Right atrium auricular region (tissue), 2 donors: Measurements from ENCODE around the gene SPPL2B. TPM values are rescaled to one million over a fixed set of nuclear protein-coding genes. Genes with fewer than 3 reads are reported as not detected.
A peak's percentile ranks its signal among the peaks of the same experiment; 100 is the strongest.

Experiments
- DNase-seq: peaks from one replicate; pipeline ENCODE4 v3.0.0-alpha.2; 2019; ENCODE audit warnings: low spot score
- H3K27ac ChIP-seq, 2 donors: fragments of 200-600 bp; sonication (generic); 1 replicate in 1 of 2; 2 replicates in 1 of 2; pipeline ENCODE4 v1.5.1; 2016 to 2019
- H3K27me3 ChIP-seq, 2 donors: fragments of 200-600 bp; sonication (generic); one replicate each; pipeline versions ENCODE4 v1.5.1 to v1.6.0; 2017 to 2019
- H3K36me3 ChIP-seq: fragments of 200-600 bp; sonication (generic); one replicate; pipeline ENCODE4 v1.5.1; 2016
- H3K4me1 ChIP-seq, 2 donors: fragments of 200-600 bp; sonication (generic); one replicate each; pipeline versions ENCODE4 v1.5.1 to v1.6.0; 2017 to 2019
- H3K4me3 ChIP-seq, 2 donors: fragments of 200-600 bp; sonication (generic); 1 replicate in 1 of 2; 2 replicates in 1 of 2; pipeline ENCODE4 v1.5.1; 2017 to 2019; ENCODE audit warnings: mild to moderate bottlenecking in 1 of 2, moderate library complexity in 1 of 2
- H3K9me3 ChIP-seq, 2 donors: fragments of 200-600 bp; sonication (generic); one replicate each; pipeline ENCODE4 v1.5.1; 2019
- CTCF ChIP-seq, 2 donors: fragments of 200-600 bp; sonication (generic); IDR thresholded peaks; one replicate each; pipeline ENCODE4 v1.5.1; 2019; ENCODE audit warnings: antibody characterized with exemption in 2 of 2
- total RNA-seq, 2 donors: library from RNA; depleted of rRNA; stranded (reverse); fragments of >200 nt; gene quantifications; one replicate each; pipeline ENCODE4 v1.1.0, GENCODE V29; 2016

SPPL2B gene
- total RNA-seq, 2 donors from 2014 or later, result 16.7 to 19.8 TPM

- no peaks in the 10 kb centered on the region for H3K9me3 ChIP-seq
- no peaks in the 10 kb centered on the region for H3K27me3 ChIP-seq
- H3K36me3 ChIP-seq, result no peaks in the 10 kb centered on the region
- no peak for TF ChIP-seq CTCF (IDR thresholded peaks at IDR 0.05)
- no peak for DNase-seq
- H3K27ac ChIP-seq, result peak overlapping the region in 1 of 2 donors; percentile 31
- no peak overlapping the region for H3K4me3 ChIP-seq
- peaks cover 0 to 63% of the 10 kb centered on the region in 2 donors for H3K4me1 ChIP-seq
Observed at GRCh38 chr19:2331601-2332246, 3.2 kb downstream of the SPPL2B start.

GRCh38 chr19:2332341-2333026, 4.0 kb downstream of the SPPL2B start:
- H3K36me3 ChIP-seq, result no peaks in the 10 kb centered on the region
- no peak for TF ChIP-seq CTCF (IDR thresholded peaks at IDR 0.05)
- H3K27me3 ChIP-seq, result no peaks in the 10 kb centered on the region
- DNase-seq, result no peak
- H3K4me3 ChIP-seq, result no peak overlapping the region
- H3K9me3 ChIP-seq, result no peaks in the 10 kb centered on the region
- peaks cover 0 to 55% of the 10 kb centered on the region in 2 donors for H3K4me1 ChIP-seq
- H3K27ac ChIP-seq, result peak overlapping the region in 1 of 2 donors; percentile 31

DNA sequence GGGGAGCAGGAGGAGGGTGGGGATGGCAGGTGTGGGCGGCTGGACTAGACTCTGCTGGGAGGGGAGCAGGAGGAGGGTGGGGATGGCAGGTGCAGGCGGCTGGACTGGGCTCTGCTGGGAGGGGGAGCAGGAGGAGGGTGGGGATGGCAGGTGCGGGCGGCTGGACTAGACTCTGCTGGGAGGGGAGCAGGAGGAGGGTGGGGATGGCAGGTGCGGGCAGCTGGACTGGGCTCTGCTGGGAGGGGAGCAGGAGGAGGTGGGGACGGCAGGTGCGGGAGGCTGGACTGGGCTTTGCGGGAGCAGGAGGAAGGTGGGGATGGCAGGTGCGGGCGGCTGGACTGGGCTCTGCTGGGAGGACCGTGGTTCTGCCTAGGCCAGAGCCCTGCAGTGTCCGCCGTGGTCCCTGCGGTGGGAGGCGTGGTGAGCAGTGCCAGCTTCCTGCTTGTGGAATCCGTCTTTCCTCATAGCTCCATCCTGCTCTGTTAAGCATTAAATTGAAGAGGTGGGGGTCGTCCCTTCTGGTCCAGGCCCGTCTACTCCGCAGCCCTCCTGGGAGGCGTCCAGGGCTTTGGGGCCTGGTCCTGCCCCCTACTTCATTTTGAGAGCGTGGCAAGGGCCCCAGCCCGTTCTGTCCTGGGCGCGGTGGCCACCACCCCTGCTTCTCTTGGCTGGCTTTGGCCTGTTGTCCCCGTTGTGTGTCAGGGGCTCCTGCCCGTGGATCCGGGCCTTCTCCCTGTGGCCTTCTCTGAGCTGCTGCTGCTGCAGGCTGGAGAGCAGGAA, 4.7 kb downstream of the SPPL2B start:
- Histone ChIP-seq H3K27ac (no peak overlapping the region), H3K36me3 (no peaks in the 10 kb centered on the region), H3K4me3 (no peak overlapping the region), H3K27me3 (no peaks in the 10 kb centered on the region), H3K9me3 (no peaks in the 10 kb centered on the region), H3K4me1 (peaks cover 0 to 50% of the 10 kb centered on the region in 2 donors)
- TF ChIP-seq CTCF (IDR thresholded peaks at IDR 0.05), result no peak
- DNase-seq, result no peak

DNA sequence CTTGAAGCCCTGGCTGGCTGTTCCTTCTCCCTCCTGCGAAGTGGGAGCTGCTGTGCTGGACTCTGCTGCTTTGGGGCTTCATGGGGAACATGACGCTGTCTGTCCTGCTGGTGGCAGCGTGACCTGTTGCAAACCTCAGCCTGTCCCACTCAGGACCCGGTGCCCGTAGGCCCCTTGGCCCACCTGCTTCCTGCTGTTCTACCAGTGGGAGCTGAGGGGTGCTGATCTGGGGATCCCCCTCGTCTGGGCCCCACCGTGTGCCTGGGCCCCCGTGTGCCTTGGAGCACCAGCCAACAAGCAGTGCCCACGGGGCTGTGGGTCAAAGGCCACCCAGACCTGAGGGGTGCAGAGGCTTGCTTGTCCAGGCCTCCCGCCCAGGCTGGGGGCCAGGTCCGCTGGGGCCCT, 5.3 kb downstream of the SPPL2B start:
- no peaks in the 10 kb centered on the region for H3K27me3 ChIP-seq
- H3K9me3 ChIP-seq, result no peaks in the 10 kb centered on the region
- peaks cover 0 to 50% of the 10 kb centered on the region in 2 donors for H3K4me1 ChIP-seq
- TF ChIP-seq CTCF (IDR thresholded peaks at IDR 0.05), result no peak
- H3K36me3 ChIP-seq, result no peaks in the 10 kb centered on the region
- no peak overlapping the region for H3K4me3 ChIP-seq
- H3K27ac ChIP-seq, result no peak overlapping the region
- DNase-seq, result no peak

GRCh38 chr19:2334426-2334825, 5.9 kb downstream of the SPPL2B start:
- Histone ChIP-seq H3K36me3 (no peaks in the 10 kb centered on the region), H3K27ac (no peak overlapping the region), H3K4me3 (no peak overlapping the region), H3K9me3 (no peaks in the 10 kb centered on the region), H3K4me1 (peaks cover 0 to 44% of the 10 kb centered on the region in 2 donors), H3K27me3 (no peaks in the 10 kb centered on the region)
- DNase-seq, result no peak
- TF ChIP-seq CTCF (IDR thresholded peaks at IDR 0.05), result no peak
